ENCODE measurements around the gene PUM1.

PUM1 gene

GRCh38 chr1:30933874-30934252, 131.7 kb downstream of the PUM1 start:
- no peak overlapping the region for H3K4me3 ChIP-seq (ENCODE audit: low read length in 2 of 2)
- DNase-seq (ENCODE audit: low spot score) = no peak
- H4K8ac ChIP-seq (ENCODE audit: low read depth, low read length) = no peak overlapping the region
- H3K27me3 ChIP-seq (ENCODE audit: control insufficient read depth in 3 of 3, insufficient read depth in 3 of 3, low read depth in 1 of 3, low read length in 3 of 3) = no peaks in the 10 kb centered on the region
- H3K36me3 ChIP-seq (replicated peaks in 1 of 2; ENCODE audit: control insufficient read depth in 2 of 2, insufficient read depth in 2 of 2, low read length in 2 of 2) = peaks cover 39 to 79% of the 10 kb centered on the region in 2 donors
- H2BK5ac ChIP-seq (ENCODE audit: low read length) = no peak overlapping the region
- no peak overlapping the region for H4K91ac ChIP-seq (ENCODE audit: low read depth, low read length, poor library complexity)
- no peak overlapping the region for H2BK15ac ChIP-seq (ENCODE audit: low read length)
- peaks cover 0 to 17% of the 10 kb centered on the region in 2 donors for H3K4me1 ChIP-seq (ENCODE audit: control insufficient read depth in 2 of 2, insufficient read depth in 1 of 2, low read depth in 1 of 2, low read length in 2 of 2)
- H3K9ac ChIP-seq (ENCODE audit: low read depth, low read length, poor library complexity) = no peak overlapping the region
- no peak overlapping the region for H2BK12ac ChIP-seq (ENCODE audit: low read length)
- H3K4me2 ChIP-seq (ENCODE audit: insufficient read depth, low read length, poor library complexity, severe bottlenecking) = no peak overlapping the region
- no peak overlapping the region for H3K18ac ChIP-seq (ENCODE audit: low read length)
- no CpG with 5 or more reads among the region's 4 CpGs for WGBS, 2 donors (ENCODE audit: extremely low coverage in 2 of 2, insufficient read length in 2 of 2, insufficient replicate concordance in 1 of 2)
- H2BK120ac ChIP-seq (ENCODE audit: low read depth, low read length) = no peak overlapping the region
- H3K14ac ChIP-seq (ENCODE audit: low read length) = no peak overlapping the region
- no peak overlapping the region for H2AK5ac ChIP-seq (ENCODE audit: low read depth, low read length)
- H3K9me3 ChIP-seq (replicated peaks in 1 of 2; ENCODE audit: control insufficient read depth in 2 of 2, insufficient read depth in 1 of 2, low read depth in 1 of 2, low read length in 2 of 2) = peaks cover 0 to 2% of the 10 kb centered on the region in 2 donors
- H3K23ac ChIP-seq (ENCODE audit: low read depth, low read length, poor library complexity) = no peak overlapping the region
- H3K4ac ChIP-seq (ENCODE audit: low read length) = no peak overlapping the region
- no peak overlapping the region for H2AFZ ChIP-seq (ENCODE audit: low read length)
- peaks cover 3% of the 10 kb centered on the region for H3K79me1 ChIP-seq (ENCODE audit: low read depth, low read length)
- H3K27ac ChIP-seq (replicated peaks; ENCODE audit: low read length) = no peak overlapping the region

- Histone ChIP-seq H3K27me3 (ENCODE audit: control insufficient read depth in 3 of 3, insufficient read depth in 3 of 3, low read depth in 1 of 3, low read length in 3 of 3) (no peaks in the 10 kb centered on the region), H3K14ac (ENCODE audit: low read length) (no peak overlapping the region), H3K9me3 (replicated peaks in 1 of 2; ENCODE audit: control insufficient read depth in 2 of 2, insufficient read depth in 1 of 2, low read depth in 1 of 2, low read length in 2 of 2) (peaks cover 0 to 2% of the 10 kb centered on the region in 2 donors), H3K4me1 (ENCODE audit: control insufficient read depth in 2 of 2, insufficient read depth in 1 of 2, low read depth in 1 of 2, low read length in 2 of 2) (peaks cover 0 to 8% of the 10 kb centered on the region in 2 donors), H3K4me3 (ENCODE audit: low read length in 2 of 2) (no peak overlapping the region), H2AFZ (ENCODE audit: low read length) (no peak overlapping the region), H2BK12ac (ENCODE audit: low read length) (no peak overlapping the region), H2AK5ac (ENCODE audit: low read depth, low read length) (no peak overlapping the region), H3K27ac (replicated peaks; ENCODE audit: low read length) (peak overlapping the region; percentile 21), H3K23ac (ENCODE audit: low read depth, low read length, poor library complexity) (no peak overlapping the region), H3K18ac (ENCODE audit: low read length) (no peak overlapping the region), H2BK5ac (ENCODE audit: low read length) (no peak overlapping the region), H3K9ac (ENCODE audit: low read depth, low read length, poor library complexity) (no peak overlapping the region), H2BK15ac (ENCODE audit: low read length) (no peak overlapping the region), H2BK120ac (ENCODE audit: low read depth, low read length) (no peak overlapping the region), H3K36me3 (replicated peaks in 1 of 2; ENCODE audit: control insufficient read depth in 2 of 2, insufficient read depth in 2 of 2, low read length in 2 of 2) (peaks cover 26 to 51% of the 10 kb centered on the region in 2 donors), H3K79me1 (ENCODE audit: low read depth, low read length) (peaks cover 3% of the 10 kb centered on the region), H4K91ac (ENCODE audit: low read depth, low read length, poor library complexity) (no peak overlapping the region), H3K4me2 (ENCODE audit: insufficient read depth, low read length, poor library complexity, severe bottlenecking) (no peak overlapping the region), H3K4ac (ENCODE audit: low read length) (no peak overlapping the region), H4K8ac (ENCODE audit: low read depth, low read length) (no peak overlapping the region)
- WGBS, 2 donors (ENCODE audit: extremely low coverage in 2 of 2, insufficient read length in 2 of 2, insufficient replicate concordance in 1 of 2) = no CpG with 5 or more reads among the region's 6 CpGs
- no peak for DNase-seq (ENCODE audit: low spot score)
These were observed 134.8 kb downstream of the PUM1 start for GRCh38 chr1:30930631-30931173.

DNA sequence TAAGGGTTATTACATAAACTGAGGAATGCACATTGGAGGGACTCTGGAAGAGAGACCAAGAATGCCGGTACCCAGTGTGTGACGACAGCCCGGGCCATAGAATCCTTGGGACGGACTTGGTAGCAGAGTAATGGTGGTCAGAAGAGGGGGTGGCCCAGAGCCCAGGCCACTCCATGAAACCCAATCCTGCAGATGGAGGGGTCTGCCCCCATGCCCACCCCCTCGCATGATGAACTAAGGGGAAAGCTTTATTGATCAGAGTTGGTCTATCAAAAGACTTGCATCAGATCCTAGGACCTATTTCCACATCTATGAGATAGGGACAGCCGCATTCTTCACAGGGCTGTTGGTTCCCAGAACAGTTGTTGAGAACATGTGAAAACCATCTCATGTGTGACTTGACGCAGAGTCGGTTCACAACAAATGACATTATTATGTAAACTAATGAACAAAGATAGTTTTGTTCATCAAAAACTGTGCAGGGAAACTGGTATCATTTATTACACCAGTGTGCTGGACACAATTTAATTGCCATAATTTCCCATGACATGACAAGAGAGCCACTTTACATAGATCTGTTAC, 135.5 kb downstream of the PUM1 start:
- WGBS, 2 donors (ENCODE audit: extremely low coverage in 2 of 2, insufficient read length in 2 of 2, insufficient replicate concordance in 1 of 2) = no CpG with 5 or more reads among the region's 8 CpGs
- peaks cover 22 to 46% of the 10 kb centered on the region in 2 donors for H3K36me3 ChIP-seq (replicated peaks in 1 of 2; ENCODE audit: control insufficient read depth in 2 of 2, insufficient read depth in 2 of 2, low read length in 2 of 2)
- H2AK5ac ChIP-seq (ENCODE audit: low read depth, low read length) = no peak overlapping the region
- no peak overlapping the region for H4K8ac ChIP-seq (ENCODE audit: low read depth, low read length)
- peaks cover 0 to 5% of the 10 kb centered on the region in 2 donors for H3K4me1 ChIP-seq (ENCODE audit: control insufficient read depth in 2 of 2, insufficient read depth in 1 of 2, low read depth in 1 of 2, low read length in 2 of 2)
- H3K9me3 ChIP-seq (replicated peaks in 1 of 2; ENCODE audit: control insufficient read depth in 2 of 2, insufficient read depth in 1 of 2, low read depth in 1 of 2, low read length in 2 of 2) = no peaks in the 10 kb centered on the region
- no peaks in the 10 kb centered on the region for H3K27me3 ChIP-seq (ENCODE audit: control insufficient read depth in 3 of 3, insufficient read depth in 3 of 3, low read depth in 1 of 3, low read length in 3 of 3)
- no peak overlapping the region for H2BK15ac ChIP-seq (ENCODE audit: low read length)
- no peak for DNase-seq (ENCODE audit: low spot score)
- no peak overlapping the region for H3K4ac ChIP-seq (ENCODE audit: low read length)
- H3K4me3 ChIP-seq (ENCODE audit: low read length in 2 of 2) = no peak overlapping the region
- H4K91ac ChIP-seq (ENCODE audit: low read depth, low read length, poor library complexity) = no peak overlapping the region
- no peak overlapping the region for H2BK120ac ChIP-seq (ENCODE audit: low read depth, low read length)
- peaks cover 3% of the 10 kb centered on the region for H3K79me1 ChIP-seq (ENCODE audit: low read depth, low read length)
- H3K9ac ChIP-seq (ENCODE audit: low read depth, low read length, poor library complexity) = no peak overlapping the region
- H2BK5ac ChIP-seq (ENCODE audit: low read length) = no peak overlapping the region
- H3K27ac ChIP-seq (replicated peaks; ENCODE audit: low read length) = peak overlapping the region; percentile 21
- H2BK12ac ChIP-seq (ENCODE audit: low read length) = no peak overlapping the region
- H3K4me2 ChIP-seq (ENCODE audit: insufficient read depth, low read length, poor library complexity, severe bottlenecking) = no peak overlapping the region
- no peak overlapping the region for H3K14ac ChIP-seq (ENCODE audit: low read length)
- H2AFZ ChIP-seq (ENCODE audit: low read length) = no peak overlapping the region
- H3K23ac ChIP-seq (ENCODE audit: low read depth, low read length, poor library complexity) = no peak overlapping the region
- no peak overlapping the region for H3K18ac ChIP-seq (ENCODE audit: low read length)

DNA sequence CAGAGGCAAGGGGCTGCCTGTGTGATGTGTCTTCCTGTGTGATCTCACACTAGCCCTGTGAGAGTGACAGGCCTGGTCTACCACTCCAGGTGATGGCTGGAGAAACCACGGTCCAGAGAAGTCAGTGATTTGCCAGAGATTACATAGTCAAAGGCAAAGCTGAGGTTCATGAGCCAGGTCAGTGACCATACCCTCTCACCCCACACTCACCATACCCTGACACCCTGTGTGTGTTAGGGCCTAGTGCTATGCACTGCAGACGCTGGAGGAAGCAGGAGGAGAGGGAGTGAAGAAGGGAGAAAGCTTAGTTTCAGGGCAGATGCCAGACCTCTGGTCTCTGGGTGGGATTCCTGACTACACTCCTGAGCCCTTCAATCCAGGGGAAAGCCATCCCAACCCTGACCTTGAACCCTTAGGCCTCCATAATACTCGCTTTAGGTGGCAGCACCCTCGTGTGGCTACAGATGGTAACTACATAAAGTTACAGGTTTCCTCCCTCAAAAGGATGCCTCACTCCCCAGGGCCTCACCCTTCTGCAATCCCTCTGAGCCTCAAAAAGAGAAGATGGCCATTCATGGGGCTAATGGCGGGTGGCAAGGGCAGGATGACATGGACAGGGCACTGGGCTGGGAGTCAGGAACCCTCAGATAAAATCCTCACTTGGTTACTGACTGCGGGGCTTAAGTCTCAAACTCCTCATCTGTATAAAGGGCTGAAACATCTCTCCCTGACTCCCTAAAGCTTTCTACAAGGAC, 136.2 kb downstream of the PUM1 start:
- Histone ChIP-seq H3K27me3 (ENCODE audit: control insufficient read depth in 3 of 3, insufficient read depth in 3 of 3, low read depth in 1 of 3, low read length in 3 of 3) (no peaks in the 10 kb centered on the region), H4K8ac (ENCODE audit: low read depth, low read length) (no peak overlapping the region), H3K4me1 (ENCODE audit: control insufficient read depth in 2 of 2, insufficient read depth in 1 of 2, low read depth in 1 of 2, low read length in 2 of 2) (peaks cover 0 to 2% of the 10 kb centered on the region in 2 donors), H3K18ac (ENCODE audit: low read length) (no peak overlapping the region), H3K9ac (ENCODE audit: low read depth, low read length, poor library complexity) (no peak overlapping the region), H2BK120ac (ENCODE audit: low read depth, low read length) (no peak overlapping the region), H3K14ac (ENCODE audit: low read length) (no peak overlapping the region), H3K4me2 (ENCODE audit: insufficient read depth, low read length, poor library complexity, severe bottlenecking) (no peak overlapping the region), H2AK5ac (ENCODE audit: low read depth, low read length) (no peak overlapping the region), H3K79me1 (ENCODE audit: low read depth, low read length) (peaks cover 3% of the 10 kb centered on the region), H3K23ac (ENCODE audit: low read depth, low read length, poor library complexity) (no peak overlapping the region), H2BK15ac (ENCODE audit: low read length) (no peak overlapping the region), H3K4ac (ENCODE audit: low read length) (no peak overlapping the region), H3K27ac (replicated peaks; ENCODE audit: low read length) (no peak overlapping the region), H4K91ac (ENCODE audit: low read depth, low read length, poor library complexity) (no peak overlapping the region), H3K4me3 (ENCODE audit: low read length in 2 of 2) (no peak overlapping the region), H2BK12ac (ENCODE audit: low read length) (no peak overlapping the region), H3K9me3 (replicated peaks in 1 of 2; ENCODE audit: control insufficient read depth in 2 of 2, insufficient read depth in 1 of 2, low read depth in 1 of 2, low read length in 2 of 2) (no peaks in the 10 kb centered on the region), H2BK5ac (ENCODE audit: low read length) (no peak overlapping the region), H2AFZ (ENCODE audit: low read length) (no peak overlapping the region), H3K36me3 (replicated peaks in 1 of 2; ENCODE audit: control insufficient read depth in 2 of 2, insufficient read depth in 2 of 2, low read length in 2 of 2) (peaks cover 16 to 39% of the 10 kb centered on the region in 2 donors)
- WGBS, 2 donors (ENCODE audit: extremely low coverage in 2 of 2, insufficient read length in 2 of 2, insufficient replicate concordance in 1 of 2) = no CpG with 5 or more reads among the region's 6 CpGs
- DNase-seq (ENCODE audit: low spot score) = no peak
